Lung (tissue), 12 donors: Measurements from ENCODE around the gene CELF6. TPM values are rescaled to one million over a fixed set of nuclear protein-coding genes. Genes with fewer than 3 reads are reported as not detected.

Experiments
- ATAC-seq: fragments of 200-7000 bp; cut with Tn5 transposase; one replicate; pipeline ENCODE4 v1.9.1; 2020; ENCODE audit warnings: moderate number of reproducible peaks; ENCODE audit not compliant: insufficient read depth, low FRiP score
- DNase-seq, 3 donors: peaks; one replicate each; pipeline ENCODE4 v3.0.0-alpha.2; 2013 to 2017
- H3K27ac ChIP-seq, 2 donors: one replicate each; pipeline ENCODE4 v1.5.1; 2013; ENCODE audit warnings: mild to moderate bottlenecking in 2 of 2, moderate library complexity in 2 of 2, control low read depth in 1 of 2, inconsistent platforms in 1 of 2, low read depth in 1 of 2, low read length in 1 of 2
- H3K27me3 ChIP-seq, 3 donors: one replicate each; pipeline ENCODE4 v1.5.1; 2013; ENCODE audit warnings: low read length in 2 of 3; ENCODE audit not compliant: control insufficient read depth in 3 of 3, insufficient read depth in 3 of 3
- H3K36me3 ChIP-seq, 4 donors: one replicate each; pipeline ENCODE4 v1.5.1; 2013; ENCODE audit warnings: low read length in 4 of 4, mild to moderate bottlenecking in 1 of 4, moderate library complexity in 1 of 4; ENCODE audit not compliant: control insufficient read depth in 4 of 4, insufficient read depth in 4 of 4
- H3K4me1 ChIP-seq, 5 donors: one replicate each; pipeline ENCODE4 v1.5.1; 2013; ENCODE audit warnings: low read length in 5 of 5, mild to moderate bottlenecking in 2 of 5, moderate library complexity in 1 of 5; ENCODE audit not compliant: control insufficient read depth in 5 of 5, insufficient read depth in 5 of 5
- H3K4me3 ChIP-seq: one replicate; pipeline ENCODE4 v1.5.1; 2013; ENCODE audit warnings: mild to moderate bottlenecking, control low read depth, moderate library complexity
- H3K9ac ChIP-seq, 2 donors: one replicate each; pipeline ENCODE4 v1.5.1; 2013; ENCODE audit warnings: low read length in 2 of 2, control low read depth in 1 of 2; ENCODE audit not compliant: insufficient read depth in 1 of 2
- H3K9me3 ChIP-seq, 4 donors: one replicate each; pipeline ENCODE4 v1.5.1; 2013; ENCODE audit warnings: low read length in 3 of 4, mild to moderate bottlenecking in 1 of 4, moderate library complexity in 1 of 4; ENCODE audit not compliant: control insufficient read depth in 4 of 4, insufficient read depth in 3 of 4
- WGBS, 2 donors: extraction: QIAGEN DNeasy Blood & Tissue Kit; methylation state at CpG; one replicate each; pipeline ENCODE4 v1.1.7; 2013; 5-methylcytosine and 5-hydroxymethylcytosine counted together
- polyA plus RNA-seq, 2 donors: library from polyadenylated mRNA; stranded (reverse); fragments of 200-250 nt; gene quantifications; one replicate each; pipeline ENCODE4 v1.2.1, GENCODE V29; 2013
- total RNA-seq, 2 donors: library from RNA; depleted of rRNA in 1 of 2; stranded (reverse); fragments of >200 nt in 1 of 2; gene quantifications; one replicate each; pipeline ENCODE4 v1.2.1, GENCODE V29; 2014 to 2021
- TF ChIP-seq, protein P1 (sequence below): IDR thresholded peaks from 2 replicates; pipeline ENCODE4 v1.5.1; 2012; ENCODE audit warnings: mild to moderate bottlenecking; ENCODE audit errors: control extremely low read depth, extremely low read depth
- donor health status: control.
- donor health status: control.
- donor health status: Bipolar disorder and iron deficiency.
- donor health status: healthy.
- donor health status: DM: yes; HTN: yes; CAD: no.

The CELF6 gene
- total and polyA plus RNA-seq, 4 donors: 2.1 to 6.4 (median 3.4) TPM

DNA sequence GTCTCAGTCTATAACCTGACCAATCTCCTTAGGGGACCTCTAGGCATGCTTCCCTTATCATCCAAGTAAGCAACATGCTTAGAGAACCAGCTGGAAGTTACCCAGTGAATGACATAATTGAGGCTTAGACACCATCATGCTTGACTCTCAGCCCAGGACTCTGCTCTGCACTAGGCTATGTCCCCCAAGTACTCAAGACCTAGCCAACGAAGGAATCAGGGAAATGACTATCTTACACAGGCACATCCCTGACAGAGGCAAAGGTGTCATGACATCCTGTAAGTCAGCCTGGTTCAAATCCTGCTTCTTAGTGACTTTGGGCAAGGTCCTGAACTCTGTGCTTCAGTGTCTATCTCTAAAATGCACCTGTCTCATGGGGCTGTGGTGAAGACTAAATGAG lies 24.6 kb upstream of the CELF6 start:
- TF ChIP-seq, protein P1, sequence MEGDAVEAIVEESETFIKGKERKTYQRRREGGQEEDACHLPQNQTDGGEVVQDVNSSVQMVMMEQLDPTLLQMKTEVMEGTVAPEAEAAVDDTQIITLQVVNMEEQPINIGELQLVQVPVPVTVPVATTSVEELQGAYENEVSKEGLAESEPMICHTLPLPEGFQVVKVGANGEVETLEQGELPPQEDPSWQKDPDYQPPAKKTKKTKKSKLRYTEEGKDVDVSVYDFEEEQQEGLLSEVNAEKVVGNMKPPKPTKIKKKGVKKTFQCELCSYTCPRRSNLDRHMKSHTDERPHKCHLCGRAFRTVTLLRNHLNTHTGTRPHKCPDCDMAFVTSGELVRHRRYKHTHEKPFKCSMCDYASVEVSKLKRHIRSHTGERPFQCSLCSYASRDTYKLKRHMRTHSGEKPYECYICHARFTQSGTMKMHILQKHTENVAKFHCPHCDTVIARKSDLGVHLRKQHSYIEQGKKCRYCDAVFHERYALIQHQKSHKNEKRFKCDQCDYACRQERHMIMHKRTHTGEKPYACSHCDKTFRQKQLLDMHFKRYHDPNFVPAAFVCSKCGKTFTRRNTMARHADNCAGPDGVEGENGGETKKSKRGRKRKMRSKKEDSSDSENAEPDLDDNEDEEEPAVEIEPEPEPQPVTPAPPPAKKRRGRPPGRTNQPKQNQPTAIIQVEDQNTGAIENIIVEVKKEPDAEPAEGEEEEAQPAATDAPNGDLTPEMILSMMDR: no peak
- Histone ChIP-seq H3K27me3 (no peaks in the 10 kb centered on the region), H3K36me3 (peaks cover 19 to 58% (median 30%) of the 10 kb centered on the region in 4 donors), H3K9me3 (peaks cover 0 to 2% (median 0%) of the 10 kb centered on the region in 4 donors), H3K9ac (no peak overlapping the region), H3K27ac (no peak overlapping the region), H3K4me1 (peaks cover 0 to 9% (median 0%) of the 10 kb centered on the region in 5 donors), H3K4me3 (no peak overlapping the region)
- 93% methylated on average over 1 of the region's 1 CpG for WGBS, 2 donors
- ATAC-seq (no peak), DNase-seq (no peak)

DNA sequence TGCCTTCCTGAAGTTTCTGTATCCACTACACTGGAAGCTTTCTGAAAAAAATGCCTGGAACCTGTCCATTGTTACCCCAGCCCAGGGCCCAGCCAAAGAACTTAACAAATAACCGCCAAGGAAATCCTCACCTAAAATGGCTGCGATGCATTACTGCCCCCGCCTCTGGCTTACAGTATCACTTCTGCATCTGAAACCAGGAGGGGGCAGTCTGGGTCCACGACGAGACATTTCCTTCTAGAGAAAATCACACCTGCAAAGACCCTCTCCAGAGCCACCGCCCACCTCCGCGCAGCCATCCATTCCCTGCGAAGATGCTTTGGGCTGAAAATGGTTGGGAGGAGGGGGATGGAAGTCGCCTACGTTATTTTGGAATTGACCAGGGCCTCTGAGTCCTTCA lies 22.4 kb upstream of the CELF6 start:
- TF ChIP-seq, protein P1: peak; percentile 13
- Histone ChIP-seq H3K27me3 (no peaks in the 10 kb centered on the region), H3K4me3 (no peak overlapping the region), H3K27ac (no peak overlapping the region), H3K9ac (no peak overlapping the region), H3K4me1 (peaks cover 0 to 20% (median 0%) of the 10 kb centered on the region in 5 donors), H3K36me3 (peaks cover 15 to 46% (median 19%) of the 10 kb centered on the region in 4 donors), H3K9me3 (no peaks in the 10 kb centered on the region)
- ATAC-seq (no peak), DNase-seq (peak in 2 of 3 donors; percentile 15 to 24)
- WGBS, 2 donors: 63 to 66% methylated on average over 11 of the region's 11 CpGs

DNA sequence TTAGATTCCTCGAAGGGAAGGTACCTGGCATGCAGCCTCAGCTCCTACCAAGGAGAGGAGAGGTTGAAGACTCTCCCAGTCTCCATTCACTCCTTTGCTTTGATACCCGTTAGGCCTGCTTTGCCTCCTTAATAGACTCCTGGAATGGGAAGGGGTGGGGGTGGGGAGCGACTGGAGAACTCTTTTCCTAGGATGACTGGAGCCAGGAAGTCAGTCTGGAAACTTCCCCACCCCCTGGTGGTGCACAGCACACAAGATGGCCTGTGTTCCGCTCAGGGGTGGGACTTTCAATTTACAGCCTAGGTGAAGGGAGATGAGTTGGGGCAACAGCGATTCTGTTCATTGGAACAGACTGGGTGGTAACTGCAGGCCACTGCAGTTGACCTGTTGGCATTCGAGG lies 21.4 kb upstream of the CELF6 start:
- H3K4me1 ChIP-seq: peaks cover 0 to 20% (median 0%) of the 10 kb centered on the region in 5 donors
- TF ChIP-seq, protein P1: no peak
- WGBS, 2 donors: 87 to 89% methylated on average over 6 of the region's 6 CpGs
- DNase-seq (peak in 1 of 3 donors; percentile 17), ATAC-seq (no peak)
- no peaks in the 10 kb centered on the region for H3K27me3 ChIP-seq
- no peak overlapping the region for H3K27ac ChIP-seq
- peaks cover 15 to 37% (median 18%) of the 10 kb centered on the region in 4 donors for H3K36me3 ChIP-seq
- no peak overlapping the region for H3K9ac ChIP-seq
- H3K9me3 ChIP-seq: no peaks in the 10 kb centered on the region
- no peak overlapping the region for H3K4me3 ChIP-seq

DNA sequence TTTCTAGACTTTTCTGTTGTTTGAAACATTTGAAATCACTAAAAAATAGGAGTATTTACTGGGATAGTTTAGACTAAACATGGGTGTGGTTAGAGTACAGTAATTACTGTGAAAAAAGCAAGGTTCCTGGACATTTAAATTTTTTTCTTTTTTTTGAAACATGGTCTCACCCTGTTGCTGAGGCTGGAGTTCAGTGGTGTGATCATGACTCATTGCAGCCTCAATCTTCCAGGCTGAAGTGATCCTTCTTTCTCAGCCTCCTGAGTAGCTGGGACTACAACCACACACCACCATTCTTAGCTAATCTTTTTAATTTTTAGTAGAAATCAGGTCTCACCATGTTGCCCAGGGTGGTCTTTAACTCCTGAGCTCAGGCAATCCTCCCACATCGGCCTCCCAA lies 20.4 kb upstream of the CELF6 start:
- ATAC-seq (no peak), DNase-seq (no peak)
- peaks cover 8 to 27% (median 11%) of the 10 kb centered on the region in 4 donors for H3K36me3 ChIP-seq
- TF ChIP-seq, protein P1: no peak
- H3K4me3 ChIP-seq: no peak overlapping the region
- WGBS, 2 donors: 87 to 100% methylated on average over 1 of the region's 1 CpG
- H3K9me3 ChIP-seq: no peaks in the 10 kb centered on the region
- H3K9ac ChIP-seq: no peak overlapping the region
- no peak overlapping the region for H3K27ac ChIP-seq
- H3K4me1 ChIP-seq: peaks cover 0 to 20% (median 0%) of the 10 kb centered on the region in 5 donors
- H3K27me3 ChIP-seq: no peaks in the 10 kb centered on the region
